Omental fat pad (tissue), 4 donors: ENCODE measurements around the gene NT5C1B. TPM values are rescaled to one million over a fixed set of nuclear protein-coding genes. Genes with fewer than 3 reads are reported as not detected.
A peak's percentile ranks its signal among the peaks of the same experiment; 100 is the strongest.

Experiments used
- ATAC-seq: fragments of 150-250 bp; one replicate; pipeline ENCODE4 v1.9.1; 2016; ENCODE audit warnings: mild to moderate bottlenecking, moderate library complexity; ENCODE audit not compliant: low FRiP score
- DNase-seq: peaks from one replicate; pipeline ENCODE4 v3.0.0-alpha.2; 2019; ENCODE audit warnings: low spot score
- CTCF ChIP-seq, 3 donors: fragments of 450-650 bp; IDR thresholded peaks; one replicate each; pipeline ENCODE4 v1.5.1; 2016 to 2017; ENCODE audit warnings: antibody characterized with exemption in 3 of 3, mild to moderate bottlenecking in 3 of 3, moderate library complexity in 2 of 3
- total RNA-seq, 4 donors: library from RNA; depleted of rRNA; stranded (reverse); fragments of >200 nt; gene quantifications; one replicate each; pipeline ENCODE4 v1.1.0, GENCODE V29; 2016

Gene NT5C1B
- total RNA-seq, 4 donors from 2014 or later, result not detected

- no peak for ATAC-seq
- TF ChIP-seq CTCF (IDR thresholded peaks at IDR 0.05), result no peak
- no peak for DNase-seq
These were observed 11.3 kb downstream of the NT5C1B start for GRCh38 chr2:18578033-18578432.

GRCh38 chr2:18566145-18566769 is 23.1 kb downstream of the NT5C1B start:
- ATAC-seq, result no peak

GRCh38 chr2:18560797-18561085 is 28.6 kb downstream of the NT5C1B start:
- TF ChIP-seq CTCF (IDR thresholded peaks at IDR 0.05), result no peak
- DNase-seq (no peak), ATAC-seq (no peak)

More at GRCh38 chr2:18566145-18566769, 23.1 kb downstream of the NT5C1B start:
- DNase-seq, result no peak
- no peak for TF ChIP-seq CTCF (IDR thresholded peaks at IDR 0.05)

GRCh38 chr2:18560031-18560796 is 29.2 kb downstream of the NT5C1B start, which contains the start of gene RDH14:
RDH14 (minus strand) TSS chr2:18560653; CDS start chr2:18560572, 81 bp downstream.
- ATAC-seq (peak; percentile 98), DNase-seq (peak; percentile 81)
- no peak for TF ChIP-seq CTCF (IDR thresholded peaks at IDR 0.05)

- no peak for DNase-seq
- TF ChIP-seq CTCF (IDR thresholded peaks at IDR 0.05), result no peak
- no peak for ATAC-seq
These were observed 29.8 kb downstream of the NT5C1B start for GRCh38 chr2:18559531-18560030.

- DNase-seq (no peak), ATAC-seq (no peak)
- no peak for TF ChIP-seq CTCF (IDR thresholded peaks at IDR 0.05)
These were observed 30.9 kb downstream of the NT5C1B start for GRCh38 chr2:18558458-18558857.

- ATAC-seq (no peak), DNase-seq (no peak)
- no peak for TF ChIP-seq CTCF (IDR thresholded peaks at IDR 0.05)
These were observed 32.2 kb downstream of the NT5C1B start for GRCh38 chr2:18557121-18557520.
